A673 (cell line): ENCODE data around the gene ZNF507.

ENCODE experiments used
- EZH2 ChIP-seq: fragments of 200-600 bp; sonication (generic); IDR thresholded peaks from 2 replicates; pipeline ENCODE4 v1.6.1; 2017; ENCODE audit warnings: borderline replicate concordance, low read depth, mild to moderate bottlenecking, mixed read lengths, antibody characterized with exemption, low read length; ENCODE audit not compliant: poor library complexity, severe bottlenecking
- TF ChIP-seq, protein P1 (sequence below): fragments of 300-800, 200-600 bp; sonication (generic); conservative IDR thresholded peaks from 2 replicates; pipeline ENCODE4 v1.5.1; 2017; ENCODE audit warnings: low read depth, mild to moderate bottlenecking, antibody characterized with exemption, low read length, moderate library complexity, mixed read lengths

DNA sequence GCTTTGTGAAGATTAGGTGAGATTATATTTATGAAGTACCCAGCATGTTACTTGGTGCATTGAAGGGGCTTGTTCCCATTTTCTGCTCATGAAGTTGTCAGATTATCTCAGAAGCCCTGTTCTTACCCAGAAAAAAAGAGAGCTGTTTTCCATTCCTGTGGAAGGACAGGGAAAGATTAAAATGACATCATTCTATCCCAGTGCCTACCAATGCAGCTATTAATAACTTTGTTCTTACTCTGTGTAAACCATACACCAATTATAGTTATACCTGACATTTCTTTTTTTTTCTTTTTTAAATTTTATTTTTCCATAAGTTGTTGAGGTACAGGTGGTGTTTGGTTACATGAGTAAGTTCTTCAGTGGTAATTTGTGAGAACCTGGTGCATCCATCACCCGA lies 18.6 kb downstream of the ZNF507 start:
- TF ChIP-seq, protein P1, sequence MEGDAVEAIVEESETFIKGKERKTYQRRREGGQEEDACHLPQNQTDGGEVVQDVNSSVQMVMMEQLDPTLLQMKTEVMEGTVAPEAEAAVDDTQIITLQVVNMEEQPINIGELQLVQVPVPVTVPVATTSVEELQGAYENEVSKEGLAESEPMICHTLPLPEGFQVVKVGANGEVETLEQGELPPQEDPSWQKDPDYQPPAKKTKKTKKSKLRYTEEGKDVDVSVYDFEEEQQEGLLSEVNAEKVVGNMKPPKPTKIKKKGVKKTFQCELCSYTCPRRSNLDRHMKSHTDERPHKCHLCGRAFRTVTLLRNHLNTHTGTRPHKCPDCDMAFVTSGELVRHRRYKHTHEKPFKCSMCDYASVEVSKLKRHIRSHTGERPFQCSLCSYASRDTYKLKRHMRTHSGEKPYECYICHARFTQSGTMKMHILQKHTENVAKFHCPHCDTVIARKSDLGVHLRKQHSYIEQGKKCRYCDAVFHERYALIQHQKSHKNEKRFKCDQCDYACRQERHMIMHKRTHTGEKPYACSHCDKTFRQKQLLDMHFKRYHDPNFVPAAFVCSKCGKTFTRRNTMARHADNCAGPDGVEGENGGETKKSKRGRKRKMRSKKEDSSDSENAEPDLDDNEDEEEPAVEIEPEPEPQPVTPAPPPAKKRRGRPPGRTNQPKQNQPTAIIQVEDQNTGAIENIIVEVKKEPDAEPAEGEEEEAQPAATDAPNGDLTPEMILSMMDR = no peak
- no peak for TF ChIP-seq EZH2
